Aorta (tissue), 5 donors: Measurements from ENCODE around the gene MYO9A. TPM values are rescaled to one million over a fixed set of nuclear protein-coding genes. Genes with fewer than 3 reads are reported as not detected.
"Not testable (repeated sequence)": the region's sequence is repeated elsewhere in the genome, so short reads cannot be mapped to it uniquely, and the experiment has no call there.

Experiments used
- ATAC-seq: fragments of 200-7000 bp; cut with Tn5 transposase; one replicate; pipeline ENCODE4 v1.9.1; 2022; ENCODE audit warnings: moderate library complexity; ENCODE audit not compliant: low FRiP score
- DNase-seq, 2 donors: peaks; one replicate each; pipeline ENCODE4 v3.0.0-alpha.2; 2020
- H3K27ac ChIP-seq, 2 donors: one replicate each; pipeline ENCODE4 v1.5.1; 2013; ENCODE audit warnings: low read length in 2 of 2, mild to moderate bottlenecking in 2 of 2, moderate library complexity in 2 of 2, control low read depth in 1 of 2, inconsistent platforms in 1 of 2, low read depth in 1 of 2
- H3K27me3 ChIP-seq, 2 donors: one replicate each; pipeline ENCODE4 v1.6.1; 2013; ENCODE audit warnings: control low read depth in 1 of 2, low read length in 1 of 2, mild to moderate bottlenecking in 1 of 2, moderate library complexity in 1 of 2; ENCODE audit not compliant: insufficient read depth in 2 of 2, control insufficient read depth in 1 of 2
- H3K36me3 ChIP-seq, 2 donors: one replicate each; pipeline ENCODE4 v1.6.1; 2013; ENCODE audit warnings: control low read depth in 1 of 2, low read length in 1 of 2, mild to moderate bottlenecking in 1 of 2; ENCODE audit not compliant: insufficient read depth in 2 of 2, control insufficient read depth in 1 of 2
- H3K4me1 ChIP-seq, 2 donors: one replicate each; pipeline ENCODE4 v1.6.1; 2013; ENCODE audit warnings: low read length in 2 of 2, control low read depth in 1 of 2, mild to moderate bottlenecking in 1 of 2, moderate library complexity in 1 of 2; ENCODE audit not compliant: insufficient read depth in 2 of 2, control insufficient read depth in 1 of 2
- H3K4me3 ChIP-seq, 2 donors: one replicate each; pipeline ENCODE4 v1.5.1; 2013; ENCODE audit warnings: low read length in 2 of 2, control low read depth in 1 of 2, mild to moderate bottlenecking in 1 of 2
- H3K9me3 ChIP-seq: one replicate; pipeline ENCODE4 v1.6.1; 2013; ENCODE audit warnings: mild to moderate bottlenecking, low read length; ENCODE audit not compliant: control insufficient read depth
- WGBS, 2 donors: extraction: QIAGEN DNeasy Blood & Tissue Kit; methylation state at CpG; one replicate each; pipeline ENCODE4 v1.1.7; 2013; 5-methylcytosine and 5-hydroxymethylcytosine counted together
- intact Hi-C, 2 donors: fragments of 100-400 bp; cut with DNase I; formaldehyde crosslinking; loops; one replicate each; pipeline versions ENCODE4 v1.14.2 to v1.15.0; 2022
- polyA plus RNA-seq, 2 donors: library from polyadenylated mRNA; stranded (reverse); fragments of 200-250 nt; gene quantifications; one replicate each; pipeline ENCODE4 v1.2.3, GENCODE V29; 2013
- total RNA-seq, 2 donors: library from RNA; stranded (reverse); fragmentation: NEBNext Ultra II Directional; extraction: Animal tissue kit (Norgen Biotek cat#: 25700); gene quantifications; one replicate each; pipeline ENCODE4 v1.2.1, GENCODE V29; 2021
- donor health status: healthy with polysubstance abuse.
- donor health status: Bipolar disorder and iron deficiency.
- donor health status: DM: no; HTN: no; CAD: no.
- donor health status: DM: no; HTN: no; CAD: no.
- donor health status: DM: yes; HTN: yes; CAD: no.

MYO9A gene
- total and polyA plus RNA-seq, 4 donors: 4.9 to 93.7 (median 44.1) TPM

DNA sequence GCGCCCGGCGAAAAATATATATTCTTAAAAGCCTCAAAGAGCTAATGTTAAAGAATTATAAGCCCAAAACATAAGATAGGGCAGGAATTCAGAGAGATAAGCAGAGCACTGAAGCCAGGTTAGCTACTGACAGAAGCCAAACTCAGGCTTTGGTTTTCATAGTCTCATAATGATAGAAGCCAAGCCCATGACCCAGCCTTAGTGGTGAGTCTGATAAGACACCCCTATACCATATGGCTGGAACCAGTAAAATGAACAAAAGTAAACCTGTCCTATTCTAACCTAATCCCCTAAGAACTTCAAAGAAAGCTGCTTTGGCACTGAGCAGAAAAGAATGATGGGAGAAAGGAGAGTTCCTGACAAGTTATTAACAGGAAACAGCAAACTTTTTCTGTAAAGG, 25.9 kb downstream of the MYO9A start:
- H3K27me3 ChIP-seq: no peaks in the 10 kb centered on the region
- H3K27ac ChIP-seq: no peak overlapping the region
- ATAC-seq: no peak
- 98% methylated on average over 3 of the region's 3 CpGs for WGBS, 2 donors
- no peaks in the 10 kb centered on the region for H3K9me3 ChIP-seq
- intact Hi-C loops: no loop called here
- no peaks in the 10 kb centered on the region for H3K36me3 ChIP-seq
- DNase-seq: no peak
- no peaks in the 10 kb centered on the region for H3K4me1 ChIP-seq
- H3K4me3 ChIP-seq: no peak overlapping the region

DNA sequence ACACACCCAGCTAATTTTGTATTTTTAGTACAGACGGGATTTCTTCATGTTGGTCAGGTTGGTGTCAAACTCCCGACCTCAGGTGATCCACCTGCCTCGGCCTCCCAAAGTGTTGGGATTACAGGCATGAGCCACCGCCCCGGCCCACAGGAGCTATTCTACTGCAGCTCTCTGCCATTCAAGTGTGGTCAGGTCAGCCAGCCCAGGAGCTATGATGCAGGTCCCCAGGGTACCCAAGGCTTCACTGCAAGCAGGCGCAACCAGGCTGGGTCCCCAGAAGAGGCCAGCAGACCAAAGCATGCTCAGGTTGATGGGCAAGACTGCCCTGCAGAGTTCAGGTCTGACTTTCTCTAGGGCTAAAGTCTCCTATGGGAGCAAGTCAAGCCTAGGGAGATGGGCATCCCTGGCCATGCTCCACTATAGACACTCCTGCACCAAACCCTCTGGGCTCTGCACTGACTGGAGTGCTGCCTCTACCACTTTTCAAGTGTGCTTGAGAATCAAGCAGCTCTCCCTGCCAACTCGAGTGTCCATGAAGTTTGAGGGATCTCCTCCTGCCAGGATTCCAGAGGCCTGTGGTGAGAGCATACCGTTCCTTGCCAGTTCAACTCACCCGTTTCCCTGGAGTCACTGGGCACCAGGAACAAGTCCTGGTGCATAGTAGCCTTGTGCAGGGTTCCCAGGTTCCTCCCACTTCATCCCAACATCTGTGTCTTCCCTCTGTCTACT, 30.9 kb downstream of the MYO9A start:
- WGBS, 2 donors: 86 to 92% methylated on average over 9 of the region's 9 CpGs
- H3K4me1 ChIP-seq: no peaks in the 10 kb centered on the region
- no peak for ATAC-seq

DNA sequence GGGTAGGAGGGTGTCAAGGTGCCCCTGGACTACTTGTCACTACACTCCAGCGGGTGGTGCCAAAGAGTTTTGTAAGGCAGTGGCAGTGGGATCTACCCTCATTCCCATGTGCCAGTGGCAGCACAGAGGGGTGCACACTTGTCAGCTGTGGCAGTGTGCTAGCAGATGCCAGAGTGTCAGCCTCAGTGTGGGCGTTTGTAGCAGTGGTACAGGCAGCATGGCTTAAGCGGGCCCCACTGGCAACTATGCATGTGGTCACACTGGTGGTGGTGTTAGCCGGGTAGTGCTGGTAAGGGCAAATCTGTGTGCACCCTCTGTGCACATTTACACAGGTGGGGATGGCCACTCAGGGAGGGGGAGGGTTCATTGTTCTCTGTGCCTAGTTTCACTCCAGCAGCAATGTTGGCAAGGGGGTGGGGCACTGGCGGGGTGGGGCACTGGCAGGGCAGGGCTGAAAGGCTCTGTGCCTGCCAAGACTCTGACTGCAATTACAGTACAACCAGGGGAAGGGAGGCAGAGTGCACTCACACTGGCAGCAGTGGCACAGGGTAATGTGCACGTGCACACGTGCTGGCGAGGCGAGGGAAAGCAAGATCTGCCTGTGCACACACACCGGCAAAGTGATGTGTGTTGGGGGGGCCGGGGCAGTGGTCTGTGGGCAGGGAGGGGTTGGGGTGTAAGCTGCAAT, 31.8 kb downstream of the MYO9A start:
- Histone ChIP-seq H3K4me3 (no peak overlapping the region), H3K4me1 (no peaks in the 10 kb centered on the region), H3K27me3 (no peaks in the 10 kb centered on the region), H3K27ac (no peak overlapping the region), H3K9me3 (no peaks in the 10 kb centered on the region), H3K36me3 (no peaks in the 10 kb centered on the region)
- ATAC-seq (no peak), DNase-seq (peak in 1 of 2 donors; percentile 55)
- intact Hi-C loops: no loop called here
- WGBS, 2 donors: 89 to 91% methylated on average over 11 of the region's 11 CpGs

More for the DNA sequence above, 30.9 kb downstream of the MYO9A start:
- Histone ChIP-seq H3K27me3 (no peaks in the 10 kb centered on the region), H3K27ac (no peak overlapping the region), H3K4me3 (no peak overlapping the region), H3K9me3 (no peaks in the 10 kb centered on the region), H3K36me3 (no peaks in the 10 kb centered on the region)
- DNase-seq: peak in 1 of 2 donors; percentile 58
- intact Hi-C loops: no loop called here

DNA sequence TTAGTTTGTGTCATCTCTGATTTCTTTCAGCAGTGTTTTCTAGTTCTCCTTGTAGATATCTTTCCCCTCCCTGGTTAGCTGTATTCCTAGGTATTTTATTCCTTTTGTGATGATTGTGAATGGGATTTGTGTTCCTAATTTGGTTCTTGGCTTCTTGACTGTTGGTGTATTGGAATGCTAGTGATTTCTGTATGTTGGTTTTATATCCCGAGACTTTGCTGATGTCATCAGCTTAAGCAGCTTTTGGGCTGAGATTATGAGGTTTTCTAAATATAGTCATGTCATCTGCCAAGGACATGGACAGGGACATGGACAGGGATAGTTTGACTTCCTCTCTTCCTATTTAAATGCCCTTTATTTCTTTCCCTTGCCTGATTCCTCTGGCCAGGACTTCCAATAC, 35.8 kb downstream of the MYO9A start:
- no peak for DNase-seq

DNA sequence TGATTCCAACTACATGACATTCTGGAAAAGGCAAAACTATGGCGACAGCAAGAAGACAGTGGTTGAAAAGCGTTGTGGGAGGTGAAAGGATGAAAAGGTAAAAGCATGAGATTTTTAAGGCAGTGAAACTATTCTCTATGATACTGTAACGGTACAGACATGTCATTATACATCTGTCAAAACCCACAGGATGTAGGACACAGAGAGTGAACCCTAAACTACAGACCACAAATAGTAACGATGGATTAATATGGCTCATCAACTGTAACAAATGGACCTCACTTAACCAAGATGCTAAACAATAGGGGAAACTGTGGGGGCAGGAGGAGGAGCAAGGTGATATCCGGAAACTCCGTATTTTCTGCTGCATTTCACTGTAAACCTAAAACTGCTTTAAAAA, 39.1 kb downstream of the MYO9A start:
- H3K27ac ChIP-seq: no peak overlapping the region
- ATAC-seq (no peak), DNase-seq (no peak)
- no peaks in the 10 kb centered on the region for H3K36me3 ChIP-seq
- H3K9me3 ChIP-seq: no peaks in the 10 kb centered on the region
- WGBS, 2 donors: 88 to 94% methylated on average over 6 of the region's 6 CpGs
- no peaks in the 10 kb centered on the region for H3K4me1 ChIP-seq
- H3K4me3 ChIP-seq: no peak overlapping the region
- intact Hi-C loops: no loop called here
- no peaks in the 10 kb centered on the region for H3K27me3 ChIP-seq

More for the DNA sequence above, 35.8 kb downstream of the MYO9A start:
- Histone ChIP-seq H3K27ac (no peak overlapping the region), H3K4me3 (no peak overlapping the region), H3K4me1 (no peaks in the 10 kb centered on the region), H3K9me3 (no peaks in the 10 kb centered on the region), H3K36me3 (no peaks in the 10 kb centered on the region), H3K27me3 (no peaks in the 10 kb centered on the region)
- no peak for ATAC-seq
- WGBS, 2 donors: 42 to 45% methylated on average over 1 of the region's 1 CpG
- intact Hi-C loops: no loop called here

DNA sequence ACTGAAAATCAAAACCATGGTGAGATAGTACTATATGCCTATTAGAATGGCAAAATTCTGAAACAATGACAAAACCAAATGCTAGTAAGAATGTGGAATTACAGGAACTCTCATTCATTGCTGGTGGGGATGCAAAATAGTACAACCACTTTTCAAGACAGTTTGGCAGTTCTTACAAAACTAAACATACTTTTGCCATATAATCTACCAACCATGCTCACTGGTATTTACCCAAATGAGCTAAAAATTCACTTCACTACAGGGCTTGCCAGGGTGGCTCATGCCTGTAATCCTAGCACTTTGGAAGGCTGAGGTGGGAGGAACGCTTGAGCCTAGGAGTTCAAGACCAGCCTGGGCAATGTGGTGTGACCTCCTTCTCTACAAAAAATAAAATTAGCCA, 40.0 kb downstream of the MYO9A start:
- no peak for ATAC-seq
- no peaks in the 10 kb centered on the region for H3K4me1 ChIP-seq
- no peaks in the 10 kb centered on the region for H3K27me3 ChIP-seq
- H3K4me3 ChIP-seq: no peak overlapping the region
- H3K9me3 ChIP-seq: no peaks in the 10 kb centered on the region
- 67 to 76% methylated on average over 1 of the region's 1 CpG for WGBS, 2 donors
- no peak for DNase-seq
- intact Hi-C loops: no loop called here
- H3K27ac ChIP-seq: no peak overlapping the region
- H3K36me3 ChIP-seq: no peaks in the 10 kb centered on the region

DNA sequence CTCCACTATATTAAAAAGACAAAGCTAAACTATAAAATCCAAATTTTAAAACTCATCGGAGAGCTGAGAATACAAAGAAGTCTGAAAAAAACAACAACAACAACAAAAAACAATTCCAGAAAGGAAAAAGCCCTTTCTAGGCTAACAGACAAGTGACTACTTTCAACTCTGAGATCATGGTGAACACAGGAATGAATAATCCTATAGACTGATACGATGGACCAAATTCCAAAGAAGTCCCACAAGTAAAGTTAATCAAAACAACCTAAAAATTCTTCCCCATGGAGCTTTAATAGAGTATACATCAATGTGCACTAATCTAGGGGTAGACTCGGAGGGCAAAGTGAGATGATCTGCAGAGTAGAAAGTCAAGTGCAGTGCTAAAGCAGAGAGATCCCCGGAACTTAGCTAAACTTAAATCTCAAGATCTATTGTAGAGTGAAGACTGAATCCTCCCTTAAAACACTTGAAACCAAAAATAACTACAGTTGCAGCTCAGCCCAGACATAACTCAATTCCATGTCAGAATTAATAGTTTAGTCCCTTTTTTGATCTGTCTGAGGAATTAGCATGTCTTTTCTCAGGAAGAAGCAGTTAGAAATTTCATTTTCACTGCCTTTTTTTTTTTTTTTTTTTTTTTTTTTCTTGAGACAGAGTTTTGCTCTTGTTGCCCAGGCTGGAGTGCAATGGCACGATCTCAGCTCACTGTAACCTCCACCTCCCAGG, 43.5 kb downstream of the MYO9A start:
- Histone ChIP-seq H3K36me3 (no peaks in the 10 kb centered on the region), H3K9me3 (no peaks in the 10 kb centered on the region), H3K27me3 (no peaks in the 10 kb centered on the region), H3K4me3 (no peak overlapping the region), H3K27ac (no peak overlapping the region), H3K4me1 (no peaks in the 10 kb centered on the region)
- intact Hi-C loops: no loop called here
- DNase-seq: no peak
- no peak for ATAC-seq
- WGBS, 2 donors: 32 to 46% methylated on average over 5 of the region's 5 CpGs

DNA sequence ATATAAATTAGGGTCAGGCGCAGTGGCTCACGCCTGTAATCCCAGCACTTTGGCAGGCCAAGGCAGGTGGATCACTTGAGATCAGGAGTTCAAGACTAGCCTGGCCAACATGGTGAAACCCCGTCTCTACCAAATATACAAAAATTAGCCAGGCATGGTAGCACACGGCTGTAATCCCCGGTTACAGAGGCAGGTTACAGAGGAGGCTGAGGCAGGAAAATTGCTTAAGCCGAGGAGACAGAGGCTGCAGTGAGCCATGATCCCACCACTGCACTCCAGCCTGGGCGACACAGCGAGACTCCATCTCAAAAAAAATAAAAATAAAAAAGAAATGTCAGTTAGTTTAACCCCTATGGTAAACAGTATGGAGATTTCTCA, 46.5 kb downstream of the MYO9A start:
- 94% methylated on average over 8 of the region's 8 CpGs for WGBS, 2 donors
- H3K27ac ChIP-seq: not testable (repeated sequence)

More for the DNA sequence above, 46.5 kb downstream of the MYO9A start:
- intact Hi-C loops, DNase-seq, H3K27me3 ChIP-seq, ATAC-seq, H3K4me1 ChIP-seq, H3K4me3 ChIP-seq, H3K9me3 ChIP-seq, H3K36me3 ChIP-seq: not testable (repeated sequence)
